Globus pallidus (tissue), 1 donor: ENCODE measurements around the gene MAPT.

Experiments used
- DNase-seq: peaks from one replicate; pipeline ENCODE4 v3.0.0-alpha.2; 2015; ENCODE audit warnings: low spot score

MAPT gene

GRCh38 chr17:45973946-45974859 lies 79.8 kb downstream of the MAPT start:
- no peak for DNase-seq

- no peak for DNase-seq
Observed at GRCh38 chr17:45974916-45975630, 80.7 kb downstream of the MAPT start.

GRCh38 chr17:45975640-45976295 lies 81.4 kb downstream of the MAPT start:
- no peak for DNase-seq

- no peak for DNase-seq
Observed at GRCh38 chr17:45976391-45976754, 82.0 kb downstream of the MAPT start.

GRCh38 chr17:45976755-45977505 lies 82.6 kb downstream of the MAPT start:
- peak; percentile 50 for DNase-seq

- no peak for DNase-seq
Observed at GRCh38 chr17:45977506-45977824, 83.1 kb downstream of the MAPT start.

- no peak for DNase-seq
Observed at GRCh38 chr17:45977976-45978626, 83.7 kb downstream of the MAPT start.

GRCh38 chr17:45979137-45979536 lies 84.8 kb downstream of the MAPT start:
- DNase-seq = no peak

- DNase-seq = no peak
Observed at GRCh38 chr17:45980855-45981254, 86.5 kb downstream of the MAPT start.

- DNase-seq = no peak
Observed at GRCh38 chr17:45981306-45981705, 87.0 kb downstream of the MAPT start.

- no peak for DNase-seq
Observed at GRCh38 chr17:45982791-45983613, 88.6 kb downstream of the MAPT start.

- no peak for DNase-seq
Observed at GRCh38 chr17:45983614-45984310, 89.4 kb downstream of the MAPT start.

GRCh38 chr17:45984368-45984767 lies 90.0 kb downstream of the MAPT start:
- DNase-seq = no peak

GRCh38 chr17:45985447-45985846 lies 91.1 kb downstream of the MAPT start:
- DNase-seq = no peak

GRCh38 chr17:45986056-45986455 lies 91.7 kb downstream of the MAPT start:
- no peak for DNase-seq

GRCh38 chr17:45987706-45988105 lies 93.4 kb downstream of the MAPT start:
- no peak for DNase-seq

GRCh38 chr17:45989759-45990158 lies 95.4 kb downstream of the MAPT start:
- DNase-seq = no peak

- no peak for DNase-seq
Observed at GRCh38 chr17:45990886-45991285, 96.5 kb downstream of the MAPT start.

- DNase-seq = no peak
Observed at GRCh38 chr17:45991341-45991740, 97.0 kb downstream of the MAPT start.

- DNase-seq = peak; percentile 41
Observed at GRCh38 chr17:45992175-45992574, 97.8 kb downstream of the MAPT start.
